NCI-H1048 (cell line): ENCODE data around the gene JADE3.

Experiments used
- DNase-seq: peaks from one replicate; lab custom pipeline; 2025; lab: John Stamatoyannopoulos, UW

The JADE3 gene

GRCh38 chrX:47026198-47026597 is 114.0 kb downstream of the JADE3 start:
- DNase-seq, result no peak

GRCh38 chrX:47030339-47030738 is 118.1 kb downstream of the JADE3 start:
- DNase-seq, result peak; percentile 4

GRCh38 chrX:47047989-47048388 is 135.8 kb downstream of the JADE3 start:
- DNase-seq, result no peak

GRCh38 chrX:47059142-47059874 is 147.1 kb downstream of the JADE3 start:
- no peak for DNase-seq

GRCh38 chrX:47060708-47061107 is 148.5 kb downstream of the JADE3 start:
- DNase-seq, result no peak

GRCh38 chrX:47061238-47061919 is 149.2 kb downstream of the JADE3 start:
- DNase-seq, result no peak

- no peak for DNase-seq
These were observed 151.0 kb downstream of the JADE3 start for GRCh38 chrX:47063179-47063578.

- no peak for DNase-seq
These were observed 156.0 kb downstream of the JADE3 start for GRCh38 chrX:47068214-47068613.

- DNase-seq, result no peak
These were observed 156.5 kb downstream of the JADE3 start for GRCh38 chrX:47068720-47069119.

- DNase-seq, result no peak
These were observed 166.2 kb downstream of the JADE3 start, which contains the start of gene RGN for GRCh38 chrX:47078129-47079043. RGN (plus strand) TSS chrX:47078443; CDS start chrX:47081145, 2,702 bp downstream.

- no peak for DNase-seq
These were observed 168.1 kb downstream of the JADE3 start for GRCh38 chrX:47080215-47080914.

GRCh38 chrX:47080915-47081236 is 168.7 kb downstream of the JADE3 start:
- DNase-seq, result no peak

GRCh38 chrX:47091149-47091775 is 179.0 kb downstream of the JADE3 start:
- DNase-seq, result no peak

- DNase-seq, result no peak
These were observed 181.0 kb downstream of the JADE3 start for GRCh38 chrX:47093248-47093647.

GRCh38 chrX:47093860-47094259 is 181.6 kb downstream of the JADE3 start:
- no peak for DNase-seq

- no peak for DNase-seq
These were observed 184.8 kb downstream of the JADE3 start for GRCh38 chrX:47097018-47097417.

- no peak for DNase-seq
These were observed 186.3 kb downstream of the JADE3 start for GRCh38 chrX:47098338-47099094.

- DNase-seq, result no peak
These were observed 189.0 kb downstream of the JADE3 start for GRCh38 chrX:47101206-47101605.
